Activated CD8-positive, alpha-beta T cell treated with anti-CD3 and anti-CD28 coated beads for 36 hours (primary cell): ENCODE data around the gene FSHR. TPM values are rescaled to one million over a fixed set of nuclear protein-coding genes. Genes with fewer than 3 reads are reported as not detected.

Source experiments
- ATAC-seq: fragments of 200-7000 bp; cut with Tn5 transposase; one replicate; pipeline ENCODE4 v1.10.0; 2021; ENCODE audit warnings: mild to moderate bottlenecking, moderate library complexity
- CTCF ChIA-PET: fragments of 350-600 bp; sonication (Branson Sonifier 250); formaldehyde crosslinking; loops from one replicate; lab custom pipeline; 2021; ENCODE audit warnings: antibody characterized with exemption; lab: Charles Lee
- POLR2A ChIA-PET: fragments of 350-600 bp; sonication (Branson Sonifier 250); formaldehyde crosslinking; loops from one replicate; lab custom pipeline; 2021; ENCODE audit warnings: antibody characterized with exemption; lab: Charles Lee
- DNase-seq: peaks from one replicate; pipeline ENCODE4 v3.0.0-alpha.2; 2020
- H3K27ac Mint-ChIP-seq: one replicate; pipeline ENCODE4 v1.8.0; 2021; ENCODE audit warnings: mild to moderate bottlenecking, mixed read lengths
- H3K27me3 Mint-ChIP-seq: one replicate; pipeline ENCODE4 v1.8.0; 2021; ENCODE audit warnings: mixed read lengths
- H3K36me3 Mint-ChIP-seq: one replicate; pipeline ENCODE4 v1.8.0; 2021; ENCODE audit warnings: low read depth, mixed read lengths
- H3K4me1 Mint-ChIP-seq: one replicate; pipeline ENCODE4 v1.8.0; 2021; ENCODE audit warnings: low read depth, mixed read lengths
- H3K4me3 Mint-ChIP-seq: one replicate; pipeline ENCODE4 v1.8.0; 2021; ENCODE audit warnings: mild to moderate bottlenecking, moderate library complexity, mixed read lengths
- H3K9me3 Mint-ChIP-seq: one replicate; pipeline ENCODE4 v1.8.0; 2021; ENCODE audit warnings: mixed read lengths
- intact Hi-C: fragments of 100-400 bp; cut with micrococcal nuclease; formaldehyde crosslinking; loops from one replicate; pipeline ENCODE4 v1.10.0; 2022
- total RNA-seq, 2 experiments: library from RNA; stranded (reverse); gene quantifications; one replicate each; pipeline ENCODE4 v1.2.3, GENCODE V29; 2021
- TF ChIP-seq, protein P1 (sequence below): fragments of 200-600 bp; IDR thresholded peaks from one replicate; pipeline ENCODE4 v1.8.0; 2022; ENCODE audit warnings: antibody characterized with exemption, mild to moderate bottlenecking

FSHR gene
- total RNA-seq, 2 experiments from 2014 or later: not detected

- peaks cover 16% of the 10 kb centered on the region for H3K9me3 Mint-ChIP-seq
- H3K27ac Mint-ChIP-seq: no peak overlapping the region
- intact Hi-C loops: no loop called here
- TF ChIP-seq, protein P1, sequence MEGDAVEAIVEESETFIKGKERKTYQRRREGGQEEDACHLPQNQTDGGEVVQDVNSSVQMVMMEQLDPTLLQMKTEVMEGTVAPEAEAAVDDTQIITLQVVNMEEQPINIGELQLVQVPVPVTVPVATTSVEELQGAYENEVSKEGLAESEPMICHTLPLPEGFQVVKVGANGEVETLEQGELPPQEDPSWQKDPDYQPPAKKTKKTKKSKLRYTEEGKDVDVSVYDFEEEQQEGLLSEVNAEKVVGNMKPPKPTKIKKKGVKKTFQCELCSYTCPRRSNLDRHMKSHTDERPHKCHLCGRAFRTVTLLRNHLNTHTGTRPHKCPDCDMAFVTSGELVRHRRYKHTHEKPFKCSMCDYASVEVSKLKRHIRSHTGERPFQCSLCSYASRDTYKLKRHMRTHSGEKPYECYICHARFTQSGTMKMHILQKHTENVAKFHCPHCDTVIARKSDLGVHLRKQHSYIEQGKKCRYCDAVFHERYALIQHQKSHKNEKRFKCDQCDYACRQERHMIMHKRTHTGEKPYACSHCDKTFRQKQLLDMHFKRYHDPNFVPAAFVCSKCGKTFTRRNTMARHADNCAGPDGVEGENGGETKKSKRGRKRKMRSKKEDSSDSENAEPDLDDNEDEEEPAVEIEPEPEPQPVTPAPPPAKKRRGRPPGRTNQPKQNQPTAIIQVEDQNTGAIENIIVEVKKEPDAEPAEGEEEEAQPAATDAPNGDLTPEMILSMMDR: no peak
- POLR2A ChIA-PET: no interaction called here
- ATAC-seq (no peak), DNase-seq (no peak)
- no peaks in the 10 kb centered on the region for H3K4me1 Mint-ChIP-seq
- no peaks in the 10 kb centered on the region for H3K27me3 Mint-ChIP-seq
- CTCF ChIA-PET: no interaction called here
- no peak overlapping the region for H3K4me3 Mint-ChIP-seq
- no peaks in the 10 kb centered on the region for H3K36me3 Mint-ChIP-seq
Observed at GRCh38 chr2:49186050-49186648, 31.8 kb upstream of the FSHR start.

DNA sequence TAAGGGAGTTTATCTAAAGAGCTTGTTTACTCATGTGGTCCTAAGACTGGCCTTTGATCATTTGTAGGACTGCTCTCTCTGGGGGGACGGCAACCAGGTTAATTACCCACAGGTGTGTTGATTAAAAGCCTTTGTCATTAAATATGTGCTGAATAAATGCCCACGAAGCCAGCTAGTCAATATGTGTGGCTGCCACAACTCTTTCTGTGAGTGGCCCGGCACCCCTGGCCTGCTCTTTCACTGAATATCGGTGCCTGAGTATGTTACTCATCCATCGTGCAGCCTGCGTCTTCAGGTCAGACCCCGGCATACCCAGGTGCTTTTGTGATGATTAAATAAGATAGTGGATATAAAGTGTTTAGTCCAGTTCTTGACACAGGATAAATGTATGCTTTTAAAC lies 24.3 kb upstream of the FSHR start:
- Mint-ChIP-seq H3K4me3 (no peak overlapping the region), H3K36me3 (no peaks in the 10 kb centered on the region), H3K4me1 (no peaks in the 10 kb centered on the region), H3K27me3 (no peaks in the 10 kb centered on the region), H3K9me3 (peaks cover 7% of the 10 kb centered on the region), H3K27ac (no peak overlapping the region)
- ChIA-PET CTCF (no interaction called here), POLR2A (no interaction called here)
- DNase-seq: no peak
- TF ChIP-seq, protein P1: no peak
- no peak for ATAC-seq
- intact Hi-C loops: no loop called here

DNA sequence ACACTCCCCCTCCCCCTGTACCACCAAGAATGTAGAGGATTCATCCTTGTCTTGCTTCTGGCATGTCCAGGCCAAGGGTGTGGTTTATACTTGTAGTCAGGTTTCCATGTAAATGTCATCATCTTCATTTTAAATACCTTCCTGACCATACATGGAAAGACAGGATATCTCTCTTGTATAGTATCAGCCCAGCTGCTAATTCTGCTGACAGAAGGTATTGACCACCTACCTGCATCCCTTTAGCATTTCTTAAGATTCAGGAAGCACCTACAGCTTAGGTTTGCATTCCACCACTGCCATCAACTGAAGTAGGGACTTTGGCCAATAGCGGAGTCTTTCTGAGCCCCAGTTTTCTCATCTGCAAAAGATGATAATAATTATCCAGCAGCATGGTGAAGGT lies 22.9 kb upstream of the FSHR start:
- Mint-ChIP-seq H3K4me1 (no peaks in the 10 kb centered on the region), H3K27me3 (no peaks in the 10 kb centered on the region), H3K36me3 (no peaks in the 10 kb centered on the region), H3K4me3 (no peak overlapping the region), H3K27ac (no peak overlapping the region), H3K9me3 (peaks cover 3% of the 10 kb centered on the region)
- CTCF ChIA-PET: no interaction called here
- POLR2A ChIA-PET: no interaction called here
- TF ChIP-seq, protein P1: no peak
- no peak for ATAC-seq
- intact Hi-C loops: no loop called here
- DNase-seq: no peak

GRCh38 chr2:49175831-49176230 lies 21.5 kb upstream of the FSHR start:
- POLR2A ChIA-PET: no interaction called here
- Mint-ChIP-seq H3K27me3 (no peaks in the 10 kb centered on the region), H3K27ac (no peak overlapping the region), H3K36me3 (no peaks in the 10 kb centered on the region), H3K4me3 (no peak overlapping the region), H3K9me3 (peaks cover 3% of the 10 kb centered on the region), H3K4me1 (no peaks in the 10 kb centered on the region)
- ATAC-seq: no peak
- DNase-seq: no peak
- CTCF ChIA-PET: no interaction called here
- TF ChIP-seq, protein P1: no peak
- intact Hi-C loops: no loop called here

DNA sequence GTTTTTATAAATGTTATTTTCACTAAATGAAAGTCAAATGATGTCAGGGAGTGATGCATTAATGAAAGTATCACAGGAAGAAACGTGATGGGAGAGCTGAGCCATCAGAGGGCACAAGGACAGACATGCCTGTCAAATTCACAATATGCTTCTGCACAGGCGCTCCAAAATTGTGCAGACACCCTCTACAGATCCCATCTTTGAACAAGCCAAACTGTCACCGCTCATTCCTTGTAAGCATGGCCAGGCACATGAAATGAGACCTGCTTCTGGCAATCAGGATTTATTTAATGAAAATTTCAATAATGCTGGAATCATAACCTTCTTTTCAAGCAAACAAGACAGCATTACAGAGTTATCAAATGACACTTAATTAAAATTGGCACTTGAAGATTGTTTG lies 20.4 kb upstream of the FSHR start:
- TF ChIP-seq, protein P1: no peak
- ChIA-PET CTCF (no interaction called here), POLR2A (no interaction called here)
- Mint-ChIP-seq H3K27ac (no peak overlapping the region), H3K36me3 (no peaks in the 10 kb centered on the region), H3K27me3 (no peaks in the 10 kb centered on the region), H3K4me3 (no peak overlapping the region), H3K9me3 (peaks cover 3% of the 10 kb centered on the region), H3K4me1 (no peaks in the 10 kb centered on the region)
- ATAC-seq (no peak), DNase-seq (no peak)
- intact Hi-C loops: no loop called here
